Measurements from ENCODE around the gene CCL23.

Gene CCL23

DNA sequence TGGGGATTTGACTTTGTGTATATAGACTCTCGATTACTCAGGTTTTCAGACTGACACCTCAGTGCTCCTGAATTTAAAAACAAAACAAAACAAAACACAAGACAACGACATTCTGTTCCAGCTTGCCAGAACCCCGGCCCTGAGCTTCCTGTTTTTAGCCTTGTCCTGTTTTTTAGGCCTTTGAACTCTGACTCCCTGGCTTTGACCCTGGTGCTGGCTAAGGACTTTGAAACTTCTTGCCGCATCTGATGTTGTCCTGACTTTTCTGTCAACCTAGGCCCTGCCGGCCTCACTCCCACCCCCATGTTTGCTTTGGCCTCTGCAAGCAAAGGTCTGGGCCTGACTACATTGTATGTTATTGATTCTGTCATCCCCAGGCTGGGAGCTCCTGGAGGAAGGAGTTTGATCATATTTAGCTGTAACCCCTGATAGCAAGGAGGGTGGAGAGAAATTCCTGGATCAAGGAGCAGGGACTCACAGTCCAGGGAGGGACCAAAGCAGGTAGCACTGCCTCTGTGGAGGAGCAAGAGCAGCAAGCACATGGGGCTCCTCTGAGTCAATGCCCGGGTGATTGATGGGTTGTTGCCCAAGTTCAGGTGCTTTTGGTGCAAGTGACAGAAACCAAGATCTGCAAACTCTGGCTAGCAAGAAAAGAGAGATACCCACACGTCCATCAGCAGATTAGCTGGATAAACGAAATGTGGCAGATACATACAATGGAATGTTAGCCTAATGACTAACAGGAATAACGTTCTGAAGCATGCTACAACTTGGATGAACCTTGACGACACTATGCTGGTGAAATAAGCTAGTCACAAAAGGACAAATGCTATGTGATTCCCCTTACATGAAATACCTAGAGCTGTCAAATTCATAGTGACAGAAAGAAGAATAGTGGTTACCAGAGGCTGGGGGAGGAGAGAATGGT lies 44.2 kb downstream of the CCL23 start:
- no peak overlapping the region for H3K4me3 ChIP-seq (ENCODE audit: low read length)
- no peak for DNase-seq (ENCODE audit: low read depth, low spot score)

DNA sequence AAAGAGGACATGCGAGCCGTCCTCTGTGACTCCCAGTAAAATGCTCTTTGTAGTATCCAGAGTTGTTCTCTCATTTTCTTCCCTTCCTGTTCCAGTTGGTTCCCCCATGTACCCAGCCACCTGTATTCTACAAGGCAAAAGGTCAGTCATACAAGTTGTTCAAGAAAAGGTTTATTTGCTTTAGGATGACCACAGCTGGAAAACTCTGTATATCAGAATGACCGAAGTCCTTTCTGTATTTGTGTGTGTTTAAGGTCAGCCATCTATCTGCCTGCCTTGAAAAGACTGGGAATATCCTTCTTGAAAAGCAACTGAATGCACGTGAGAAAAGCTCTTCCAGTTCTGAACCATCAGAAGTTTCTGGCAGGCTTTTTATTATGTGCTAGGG lies 44.8 kb downstream of the CCL23 start:
- DNase-seq (ENCODE audit: low read depth, low spot score), result no peak
- H3K4me3 ChIP-seq (ENCODE audit: low read length), result no peak overlapping the region

GRCh38 chr17:35972535-35972934 lies 45.2 kb downstream of the CCL23 start:
- DNase-seq (ENCODE audit: low read depth, low spot score), result no peak
- no peak overlapping the region for H3K4me3 ChIP-seq (ENCODE audit: low read length)

DNA sequence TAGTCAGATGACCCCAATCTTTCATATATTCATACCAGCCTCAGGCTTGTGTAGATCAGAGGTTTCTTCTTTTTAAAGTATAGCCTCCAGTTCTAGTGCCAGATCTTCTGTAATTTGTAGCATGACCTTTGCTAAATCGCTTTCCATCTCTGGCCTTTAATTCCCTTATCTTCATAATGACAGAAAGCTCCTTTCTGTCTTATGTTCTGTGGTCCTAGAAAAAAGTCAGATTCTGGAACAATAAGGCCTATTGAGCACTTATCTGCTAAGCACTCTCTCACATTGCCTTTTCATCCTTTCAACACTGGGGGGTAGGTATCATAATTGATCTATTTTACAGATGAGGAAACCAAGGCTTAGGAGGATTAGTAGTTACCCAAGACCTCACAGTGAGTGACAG lies 45.7 kb downstream of the CCL23 start:
- DNase-seq (ENCODE audit: low read depth, low spot score), result no peak
- H3K4me3 ChIP-seq (ENCODE audit: low read length), result no peak overlapping the region

- peak; percentile 71 for DNase-seq (ENCODE audit: low read depth, low spot score)
- H3K4me3 ChIP-seq (ENCODE audit: low read length), result no peak overlapping the region
Observed at GRCh38 chr17:35969558-35970380, 48.0 kb downstream of the CCL23 start.

GRCh38 chr17:35968520-35969054 lies 49.2 kb downstream of the CCL23 start:
- DNase-seq (ENCODE audit: low read depth, low spot score), result no peak
- no peak overlapping the region for H3K4me3 ChIP-seq (ENCODE audit: low read length)

DNA sequence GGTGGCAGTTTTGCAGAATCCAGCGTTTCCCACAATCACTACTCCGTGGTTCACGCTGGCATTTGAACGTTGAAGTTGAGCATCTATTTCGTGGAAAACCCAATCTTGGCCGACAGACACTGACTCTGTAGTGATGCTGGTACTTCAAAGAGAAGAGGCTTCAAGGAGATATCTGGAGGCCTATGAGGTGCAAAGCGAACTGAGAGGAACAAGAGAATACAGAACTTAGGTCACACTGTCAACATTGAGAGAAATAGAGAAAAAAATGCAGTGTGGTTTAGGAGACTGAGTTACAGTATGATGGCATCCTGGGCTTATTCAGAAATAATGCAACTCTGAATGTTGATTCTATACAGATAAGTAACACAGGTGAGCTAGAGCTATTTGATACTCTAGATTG lies 52.5 kb downstream of the CCL23 start:
- DNase-seq (ENCODE audit: low read depth, low spot score), result no peak
- no peak overlapping the region for H3K4me3 ChIP-seq (ENCODE audit: low read length)

GRCh38 chr17:35963663-35964062 lies 54.1 kb downstream of the CCL23 start:
- no peak for DNase-seq (ENCODE audit: low read depth, low spot score)
- H3K4me3 ChIP-seq (ENCODE audit: low read length), result no peak overlapping the region

All from Jurkat, Clone E6-1 (cell line).